HG03575 (cell line): ENCODE results near the gene ARL8B.
"Not testable (repeated sequence)": the region's sequence is repeated elsewhere in the genome, so short reads cannot be mapped to it uniquely, and the experiment has no call there.

Source experiments
- ATAC-seq: cut with Tn5 transposase; IDR thresholded peaks from one replicate; pipeline ENCODE4 v1.9.1; 2021; ENCODE audit not compliant: unreplicated experiment, insufficient number of reproducible peaks, low FRiP score; ENCODE audit errors: extremely low read depth

The ARL8B gene

GRCh38 chr3:5179036-5179435 is 56.9 kb downstream of the ARL8B start:
- not testable (repeated sequence) for ATAC-seq

- peak; percentile 63 for ATAC-seq
Observed at GRCh38 chr3:5181469-5182141, 59.5 kb downstream of the ARL8B start.

- not testable (repeated sequence) for ATAC-seq
Observed at GRCh38 chr3:5183714-5184113, 61.6 kb downstream of the ARL8B start.

GRCh38 chr3:5184499-5184898 is 62.4 kb downstream of the ARL8B start:
- no peak for ATAC-seq

GRCh38 chr3:5185093-5185673 is 63.1 kb downstream of the ARL8B start:
- ATAC-seq = no peak

- ATAC-seq = peak; percentile 14
Observed at GRCh38 chr3:5186089-5186857, 64.2 kb downstream of the ARL8B start.

- no peak for ATAC-seq
Observed at GRCh38 chr3:5186858-5187155, 64.7 kb downstream of the ARL8B start.

- ATAC-seq = peak; percentile 38
Observed at GRCh38 chr3:5187156-5187919, 65.2 kb downstream of the ARL8B start, which contains the start of gene EDEM1. Gene EDEM1, plus strand, starts transcription at chr3:5187707. Its CDS starts 99 bp downstream, at chr3:5187806.

- no peak for ATAC-seq
Observed at GRCh38 chr3:5187920-5188418, 65.9 kb downstream of the ARL8B start.

- ATAC-seq = no peak
Observed at GRCh38 chr3:5188419-5189221, 66.5 kb downstream of the ARL8B start.

- ATAC-seq = no peak
Observed at GRCh38 chr3:5190147-5190791, 68.2 kb downstream of the ARL8B start.

- ATAC-seq = no peak
Observed at GRCh38 chr3:5191555-5192304, 69.6 kb downstream of the ARL8B start.

- ATAC-seq = no peak
Observed at GRCh38 chr3:5192571-5193365, 70.7 kb downstream of the ARL8B start.

GRCh38 chr3:5194341-5194740 is 72.2 kb downstream of the ARL8B start:
- ATAC-seq = no peak

GRCh38 chr3:5194801-5195509 is 72.9 kb downstream of the ARL8B start:
- ATAC-seq = peak; percentile 35

GRCh38 chr3:5195605-5196004 is 73.5 kb downstream of the ARL8B start:
- no peak for ATAC-seq
